Activated CD8-positive, alpha-beta memory T cell treated with anti-CD3 and anti-CD28 coated beads for 36 hours (primary cell): ENCODE results near the gene STK32C. TPM values are rescaled to one million over a fixed set of nuclear protein-coding genes. Genes with fewer than 3 reads are reported as not detected.

ENCODE experiments used
- CTCF ChIA-PET: fragments of 350-600 bp; sonication (Branson Sonifier 250); formaldehyde crosslinking; loops from one replicate; lab custom pipeline; 2021; ENCODE audit warnings: antibody characterized with exemption; lab: Charles Lee
- POLR2A ChIA-PET: fragments of 350-600 bp; sonication (Branson Sonifier 250); formaldehyde crosslinking; loops from one replicate; lab custom pipeline; 2021; ENCODE audit warnings: antibody characterized with exemption; lab: Charles Lee
- total RNA-seq, 2 experiments: library from RNA; stranded (reverse); gene quantifications; one replicate each; pipeline ENCODE4 v1.2.3, GENCODE V29; 2021

STK32C gene
- total RNA-seq, 2 experiments from 2014 or later, result 15.7 to 16.3 TPM

DNA sequence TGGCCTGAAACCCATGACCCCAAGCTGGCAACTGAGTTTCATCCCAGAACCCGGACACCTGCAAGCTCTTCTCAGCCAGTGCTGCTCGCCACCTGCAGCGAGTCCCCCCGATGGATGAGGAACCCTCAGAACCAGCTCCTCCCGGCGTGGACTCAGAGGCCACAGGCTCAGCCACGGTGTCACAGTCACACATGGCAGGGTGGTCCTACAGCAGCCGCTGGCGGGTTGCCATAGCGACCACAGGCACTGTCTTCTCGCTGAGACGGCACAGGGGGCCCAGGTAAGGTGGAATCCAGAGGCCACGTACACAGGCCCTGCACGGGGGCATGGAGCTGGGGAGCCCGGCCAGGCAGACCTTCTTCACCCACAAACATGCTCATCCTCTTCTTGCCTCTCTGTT lies 67.6 kb downstream of the STK32C start:
- ChIA-PET POLR2A (no interaction called here), CTCF (no interaction called here)

GRCh38 chr10:132239126-132240031 lies 68.4 kb downstream of the STK32C start:
- POLR2A ChIA-PET, result no interaction called here
- CTCF ChIA-PET, result no interaction called here

GRCh38 chr10:132238371-132239125 lies 69.2 kb downstream of the STK32C start:
- CTCF ChIA-PET, result no interaction called here
- POLR2A ChIA-PET, result no interaction called here

GRCh38 chr10:132237871-132238270 lies 69.9 kb downstream of the STK32C start:
- CTCF ChIA-PET, result no interaction called here
- POLR2A ChIA-PET, result no interaction called here

GRCh38 chr10:132237396-132237795 lies 70.4 kb downstream of the STK32C start:
- ChIA-PET CTCF (no interaction called here), POLR2A (no interaction called here)

- CTCF ChIA-PET, result no interaction called here
- POLR2A ChIA-PET, result no interaction called here
These were observed 70.9 kb downstream of the STK32C start for GRCh38 chr10:132236881-132237280.

GRCh38 chr10:132236161-132236560 lies 71.6 kb downstream of the STK32C start:
- POLR2A ChIA-PET, result no interaction called here
- CTCF ChIA-PET, result no interaction called here

DNA sequence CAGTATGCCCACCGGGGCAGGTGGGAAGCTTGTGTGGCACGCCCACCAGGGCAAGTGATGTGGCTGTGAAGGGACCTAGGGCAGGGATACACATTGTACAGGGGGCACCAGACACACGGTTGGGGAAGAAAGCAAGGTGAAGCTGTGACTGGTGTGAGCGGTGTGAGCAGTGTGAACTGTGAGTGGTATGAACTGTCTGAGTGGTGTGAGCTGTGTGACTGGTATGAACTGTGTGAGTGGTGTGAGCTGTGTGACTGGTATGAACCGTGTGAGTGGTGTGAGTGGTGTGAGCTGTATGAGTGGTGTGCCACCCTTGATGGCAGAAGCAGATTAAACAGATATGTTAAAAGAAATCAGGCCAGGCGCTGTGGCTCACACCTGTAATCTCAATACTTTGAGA lies 72.9 kb downstream of the STK32C start:
- ChIA-PET POLR2A (no interaction called here), CTCF (no interaction called here)

DNA sequence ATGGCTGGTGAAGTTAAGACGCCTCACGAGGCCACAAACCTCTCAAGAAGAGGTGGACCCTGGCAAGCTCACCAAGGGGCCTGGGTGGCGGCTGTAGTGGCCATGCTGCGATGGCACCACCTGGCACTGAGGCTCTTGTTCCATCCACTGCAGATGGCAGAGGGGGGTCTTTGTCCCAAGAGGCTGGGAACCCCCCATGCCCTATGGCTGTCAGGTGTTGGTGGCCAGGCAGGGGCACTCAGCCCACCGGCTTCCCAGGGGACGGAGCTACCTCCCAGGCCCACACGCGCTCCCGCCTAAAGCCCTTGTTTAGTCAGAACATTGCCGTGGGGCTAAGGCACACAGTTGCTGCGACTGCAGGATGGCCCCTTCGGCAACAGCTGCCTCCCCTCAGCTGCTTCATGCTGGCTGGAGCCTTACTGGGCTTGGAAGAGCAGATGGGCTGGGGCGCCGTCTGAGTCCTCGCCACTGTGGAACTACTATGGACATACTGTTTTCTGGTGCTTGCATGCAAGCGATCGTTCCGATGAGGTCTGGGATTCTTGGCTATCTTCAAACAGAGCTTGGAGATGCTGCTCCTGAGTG lies 74.2 kb downstream of the STK32C start:
- CTCF ChIA-PET, result no interaction called here
- POLR2A ChIA-PET, result no interaction called here

DNA sequence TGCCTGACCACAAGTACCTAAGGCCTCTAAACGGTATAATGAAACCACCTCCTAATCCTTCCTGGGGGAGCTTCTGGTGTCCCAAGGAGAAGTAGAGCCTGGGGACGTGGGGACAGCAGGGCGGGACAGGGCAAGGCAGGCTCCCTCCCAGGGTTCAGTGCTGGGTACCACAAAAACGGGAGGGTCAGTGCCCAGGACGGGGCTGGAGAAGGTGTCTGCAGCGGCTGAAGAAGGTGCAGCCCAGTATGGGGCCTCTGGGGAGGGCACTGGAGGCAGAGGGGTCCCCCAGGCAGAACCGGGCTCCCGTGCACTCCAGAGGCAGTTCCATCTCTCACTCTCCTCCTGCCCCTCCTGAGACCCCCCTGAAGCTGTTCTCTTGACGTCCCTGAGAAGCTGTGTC lies 74.8 kb downstream of the STK32C start:
- ChIA-PET CTCF (no interaction called here), POLR2A (no interaction called here)

DNA sequence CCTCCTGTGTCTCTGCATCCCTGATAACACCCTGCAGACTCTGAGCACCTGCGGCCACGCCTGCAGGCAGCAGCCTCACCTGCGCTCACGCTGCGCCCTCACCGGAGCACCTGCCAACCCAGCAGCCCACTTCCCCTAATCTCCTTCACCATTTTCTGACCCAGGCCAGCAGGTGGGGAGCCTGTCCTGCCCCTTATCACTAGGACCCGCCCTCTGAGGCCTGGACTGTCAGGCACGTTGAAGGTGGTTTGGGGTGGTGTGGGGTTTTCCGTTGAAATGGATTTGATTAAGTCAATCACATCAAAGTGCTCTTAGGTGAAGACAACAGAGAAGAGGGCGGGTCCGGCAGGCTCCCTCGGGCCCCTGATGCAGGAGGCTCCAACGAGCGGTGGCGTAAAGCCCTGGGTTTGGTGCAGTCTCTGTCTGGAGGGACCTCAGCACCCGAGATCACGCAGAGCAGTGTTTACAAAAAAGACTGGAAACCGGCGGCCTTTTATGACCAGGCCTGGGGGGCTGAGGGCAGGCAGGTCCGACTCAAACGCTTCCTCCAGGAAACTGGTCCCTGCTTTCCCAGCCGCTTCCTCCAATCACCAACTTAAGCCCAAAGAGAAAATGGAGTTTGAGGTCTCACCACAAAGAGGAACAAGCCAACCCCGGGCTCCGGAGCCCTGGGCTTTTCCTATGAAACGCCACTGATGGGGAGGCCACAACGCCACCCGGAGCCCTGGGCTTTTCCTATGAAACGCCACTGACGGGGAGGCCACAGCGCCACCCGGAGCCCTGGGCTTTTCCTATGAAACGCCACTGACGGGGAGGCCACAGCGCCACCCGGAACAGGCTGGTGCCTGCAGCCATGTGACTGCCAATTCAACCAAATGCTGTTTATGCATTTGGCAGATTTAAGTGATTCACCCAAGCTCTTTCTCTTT lies 75.5 kb downstream of the STK32C start:
- POLR2A ChIA-PET, result no interaction called here
- CTCF ChIA-PET, result no interaction called here

GRCh38 chr10:132231656-132232022 lies 76.1 kb downstream of the STK32C start:
- ChIA-PET POLR2A (no interaction called here), CTCF (no interaction called here)

DNA sequence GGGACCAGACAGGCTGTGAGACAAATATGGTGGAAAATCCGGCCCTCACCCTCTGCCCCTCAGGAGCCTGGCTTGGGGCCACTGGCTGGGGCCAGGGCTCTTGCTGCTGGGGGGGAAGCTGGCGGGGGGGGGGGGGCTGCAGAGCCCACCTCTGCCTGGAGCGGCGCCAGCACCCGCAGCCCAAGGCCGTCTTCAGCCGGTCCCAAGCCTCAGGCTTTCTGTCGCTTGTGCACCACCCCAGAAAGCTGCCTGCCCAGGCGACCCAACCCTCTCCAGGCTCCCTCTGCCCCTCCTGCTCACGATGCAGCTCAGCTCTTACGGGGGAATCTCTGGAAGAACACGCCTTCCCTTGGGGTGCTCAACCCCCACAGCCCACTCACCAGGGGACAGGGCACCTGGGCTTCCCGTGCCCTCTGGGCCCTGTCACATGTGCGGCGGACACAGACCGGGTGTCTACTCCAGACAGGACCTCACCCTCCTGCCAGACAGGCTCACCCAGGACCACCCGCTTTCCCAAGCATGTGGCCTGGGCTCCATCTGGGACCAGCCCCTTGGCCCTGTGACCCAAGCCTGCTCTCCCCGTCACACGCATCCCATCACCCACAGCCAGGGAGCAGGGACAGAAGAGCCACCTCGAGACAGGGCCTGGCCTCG lies 77.1 kb downstream of the STK32C start:
- CTCF ChIA-PET, result no interaction called here
- POLR2A ChIA-PET, result no interaction called here

DNA sequence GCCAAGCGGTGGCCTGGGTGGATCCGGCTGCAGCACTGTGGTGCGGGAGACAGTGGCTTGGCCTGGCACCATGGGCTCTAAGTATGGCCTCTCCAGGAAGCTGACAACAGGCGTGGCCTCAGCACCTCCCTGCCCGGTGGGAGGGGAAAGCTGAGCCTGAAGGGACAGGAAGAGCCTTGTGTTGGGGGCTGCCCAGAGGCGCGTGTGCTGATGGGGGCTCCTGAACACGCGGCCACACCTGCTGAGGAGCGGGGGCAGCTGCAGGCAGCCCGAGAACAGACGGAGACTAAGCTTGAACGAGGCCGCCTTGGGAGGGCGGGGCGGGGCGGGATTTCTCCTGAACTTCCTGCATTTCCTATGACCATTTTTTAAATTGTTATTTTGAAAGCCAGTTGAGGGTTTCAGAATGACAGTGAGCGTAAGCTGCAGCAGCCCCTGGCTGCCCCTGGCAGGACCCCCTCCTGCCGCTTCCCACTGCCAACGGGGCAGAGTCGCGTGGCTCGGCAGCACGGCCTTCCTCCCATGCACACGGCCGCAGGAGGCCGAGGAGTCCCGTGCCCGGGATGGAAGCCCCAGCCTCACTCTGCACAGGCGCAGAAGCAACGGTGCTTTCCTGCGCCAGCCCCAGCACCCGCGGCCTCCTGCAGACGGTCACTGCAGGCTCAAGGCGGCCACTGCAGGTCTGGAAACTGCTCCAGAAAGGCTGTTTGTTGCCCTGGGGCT lies 77.8 kb downstream of the STK32C start:
- POLR2A ChIA-PET, result no interaction called here
- CTCF ChIA-PET, result no interaction called here

GRCh38 chr10:132229096-132229495 lies 78.7 kb downstream of the STK32C start:
- CTCF ChIA-PET, result no interaction called here
- POLR2A ChIA-PET, result no interaction called here

- ChIA-PET CTCF (no interaction called here), POLR2A (no interaction called here)
These were observed 79.1 kb downstream of the STK32C start for GRCh38 chr10:132228616-132229015.

GRCh38 chr10:132227851-132228390 lies 79.8 kb downstream of the STK32C start:
- ChIA-PET CTCF (no interaction called here), POLR2A (no interaction called here)
